NCI-H1092 treated with DMSO at 0.1 percent for 48 hours (cell line): ENCODE measurements around the gene DISP3.
A peak's percentile ranks its signal among the peaks of the same experiment; 100 is the strongest.

Experiments
- DNase-seq: peaks from one replicate; lab custom pipeline; 2025; lab: John Stamatoyannopoulos, UW

The DISP3 gene

DNA sequence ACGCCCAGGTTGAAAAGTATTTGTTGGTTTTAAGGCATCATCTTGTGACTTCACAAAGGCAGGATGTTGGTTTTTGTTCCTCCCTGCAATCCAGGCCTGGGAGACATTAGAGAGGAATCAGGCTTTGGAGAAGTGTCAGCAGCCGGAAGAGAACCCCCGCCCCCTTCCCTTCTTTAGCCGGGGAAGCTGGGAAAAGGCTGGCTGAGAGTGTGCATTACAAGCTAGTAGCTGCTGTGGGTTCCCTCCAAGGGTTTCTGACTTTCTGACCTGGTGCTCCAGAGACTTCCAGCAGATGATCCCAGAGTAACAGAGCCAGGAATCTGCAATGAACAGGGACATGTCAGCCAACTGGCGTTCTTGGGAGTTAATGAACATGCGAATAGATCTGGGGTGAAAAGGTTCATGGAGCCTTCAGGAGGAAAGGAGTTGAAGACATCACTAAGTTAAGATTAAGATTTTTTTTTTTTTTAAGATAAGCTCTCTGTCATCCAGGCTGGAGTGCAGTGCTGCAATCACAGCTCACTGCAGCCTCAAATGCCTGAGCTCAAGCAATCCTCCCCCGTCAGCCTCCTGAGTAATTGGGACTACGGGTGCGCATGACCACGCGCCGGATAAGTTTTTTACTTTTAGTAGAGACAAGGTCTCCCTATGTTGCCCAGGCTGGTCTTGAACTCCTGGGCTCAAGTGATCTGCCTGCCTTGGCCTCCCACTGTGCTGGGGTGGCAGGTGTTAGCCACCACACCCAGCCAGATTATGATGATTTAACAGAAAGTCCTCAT lies 7.5 kb downstream of the DISP3 start:
- DNase-seq, result no peak

DNA sequence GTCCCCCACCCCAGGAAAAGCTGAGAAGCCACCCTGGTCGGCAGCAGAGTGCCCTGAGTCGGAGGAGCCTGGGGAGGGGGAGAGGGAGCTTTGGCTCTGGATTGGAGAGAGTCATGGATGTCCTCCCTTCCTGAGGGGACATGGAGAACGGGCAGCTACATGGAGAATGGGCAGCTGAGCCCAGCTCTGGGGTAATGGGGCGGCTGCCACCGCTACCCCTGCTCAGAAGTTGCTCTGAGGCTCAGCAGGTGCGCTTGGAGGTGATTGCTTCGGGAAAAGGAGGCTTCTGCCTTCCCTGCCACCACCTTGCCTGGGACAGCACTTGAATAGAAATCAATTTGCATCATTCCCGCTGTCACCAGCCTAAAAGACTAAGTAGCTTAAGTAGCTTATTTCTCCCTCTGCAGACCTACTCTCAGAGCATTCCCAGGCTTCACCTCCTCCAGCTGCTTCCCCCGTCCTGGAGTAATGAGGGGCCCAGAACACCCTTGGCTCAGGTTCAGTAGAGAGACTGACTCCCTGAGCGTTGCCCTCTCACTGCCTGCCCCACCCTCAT lies 8.3 kb downstream of the DISP3 start:
- no peak for DNase-seq

DNA sequence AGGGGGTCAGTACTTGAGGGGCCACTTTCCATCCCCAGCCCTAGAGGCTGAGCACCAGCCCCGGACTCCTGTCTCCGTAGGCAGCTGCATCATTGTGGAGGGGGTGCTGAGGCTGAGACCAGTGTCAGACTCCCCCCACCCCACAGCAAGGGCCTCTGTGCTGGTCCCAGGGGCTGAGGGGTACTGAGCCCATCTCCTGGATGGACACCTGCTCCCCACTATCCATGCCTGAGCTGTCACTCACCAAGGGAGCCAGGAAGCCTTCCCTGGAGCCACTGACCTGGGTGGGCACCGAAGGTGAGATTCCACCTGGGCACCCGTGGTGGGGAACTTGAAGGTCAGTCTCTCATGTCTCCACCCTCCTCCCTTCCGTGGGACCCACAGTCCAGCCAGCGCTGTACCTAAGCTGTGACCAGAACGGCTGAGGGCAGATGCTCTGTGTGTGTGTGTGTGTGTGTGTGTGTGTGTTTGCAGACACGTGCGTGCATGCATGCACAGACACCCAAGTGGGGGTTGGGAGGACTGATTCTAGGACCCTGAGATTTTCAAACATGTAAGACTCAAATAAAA lies 9.3 kb downstream of the DISP3 start:
- no peak for DNase-seq

DNA sequence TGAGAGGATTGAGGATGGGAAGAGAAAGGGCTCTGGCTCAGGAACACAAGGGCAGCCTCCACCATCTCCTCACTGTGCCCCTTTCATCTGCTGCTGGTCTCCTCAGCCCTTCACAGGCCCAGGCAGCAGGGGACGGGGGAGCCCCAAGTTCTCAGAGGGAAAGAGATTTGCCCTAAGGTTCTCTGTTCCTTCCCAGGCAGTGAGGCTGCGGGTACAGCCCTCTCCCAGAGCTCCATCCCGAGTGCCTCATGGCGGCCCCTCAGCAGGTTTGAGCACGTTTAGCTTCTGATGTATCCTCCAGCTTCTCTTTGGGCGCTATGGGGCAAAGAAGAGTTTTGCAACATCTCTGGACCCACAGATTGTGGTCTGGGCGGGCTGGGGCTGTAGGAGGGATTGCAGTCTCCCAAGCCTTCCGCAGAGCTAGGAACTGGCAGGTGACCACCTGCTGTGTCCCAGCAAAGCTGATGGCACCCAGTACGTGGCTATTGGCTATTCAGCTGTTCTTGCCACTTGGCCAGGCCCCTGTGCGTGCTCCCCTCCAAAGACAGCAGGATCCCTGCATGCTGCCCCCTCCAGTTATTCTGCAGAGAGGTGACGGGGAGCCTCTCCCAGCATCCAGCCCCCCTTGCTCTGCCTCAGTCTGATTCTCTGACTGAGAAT lies 10.1 kb downstream of the DISP3 start:
- no peak for DNase-seq

DNA sequence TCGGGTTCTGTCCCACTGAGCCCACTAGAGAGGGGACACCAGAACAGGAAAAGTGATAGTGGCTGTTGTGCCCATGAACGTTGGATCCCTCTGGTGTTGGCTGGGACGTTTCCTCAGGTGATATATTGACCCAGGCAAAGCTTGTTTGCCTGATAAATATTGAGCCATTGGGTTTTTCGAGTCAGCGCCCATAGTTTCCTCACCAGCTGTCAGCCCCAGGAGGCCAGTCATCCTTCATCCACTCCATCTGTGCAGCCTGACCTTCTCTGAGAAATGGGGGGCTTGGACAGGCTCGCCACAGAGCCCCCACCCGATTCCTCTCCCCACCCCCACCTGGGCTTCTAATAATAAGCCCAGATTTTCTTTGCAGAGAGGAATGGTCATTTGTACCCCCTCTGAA lies 13.3 kb downstream of the DISP3 start:
- no peak for DNase-seq

DNA sequence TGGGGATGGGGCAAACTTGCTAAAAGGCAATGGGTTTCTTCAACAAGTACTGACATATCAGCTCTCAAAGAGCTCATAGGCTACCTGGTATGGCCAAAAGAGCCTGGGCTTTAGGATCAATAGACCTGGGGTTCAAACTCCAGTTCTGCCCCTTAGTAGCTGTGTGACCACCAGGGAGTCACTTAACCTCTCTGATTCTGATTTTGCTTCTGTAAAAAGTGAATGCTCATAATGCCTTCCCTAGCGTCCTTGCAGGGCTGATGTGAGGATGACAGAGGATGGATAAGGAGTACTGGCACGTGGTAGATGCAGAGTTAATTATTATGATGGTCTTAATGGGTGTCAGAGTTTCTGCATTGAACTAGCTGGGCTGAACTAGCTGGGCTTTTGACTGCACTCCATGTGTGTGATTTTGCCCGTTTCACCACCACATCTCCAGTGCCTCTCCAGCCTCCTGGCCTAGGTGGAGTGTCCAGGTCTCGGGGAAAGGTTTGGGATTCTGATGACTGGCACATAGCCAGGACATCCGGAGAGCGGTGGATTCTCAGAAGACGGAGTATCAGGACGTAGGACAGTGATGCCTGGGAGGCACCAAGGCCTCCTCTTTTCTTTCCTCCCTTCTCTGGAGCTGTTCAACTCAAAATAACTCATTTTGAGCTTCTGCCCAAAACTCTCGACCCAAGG lies 15.2 kb downstream of the DISP3 start:
- no peak for DNase-seq

DNA sequence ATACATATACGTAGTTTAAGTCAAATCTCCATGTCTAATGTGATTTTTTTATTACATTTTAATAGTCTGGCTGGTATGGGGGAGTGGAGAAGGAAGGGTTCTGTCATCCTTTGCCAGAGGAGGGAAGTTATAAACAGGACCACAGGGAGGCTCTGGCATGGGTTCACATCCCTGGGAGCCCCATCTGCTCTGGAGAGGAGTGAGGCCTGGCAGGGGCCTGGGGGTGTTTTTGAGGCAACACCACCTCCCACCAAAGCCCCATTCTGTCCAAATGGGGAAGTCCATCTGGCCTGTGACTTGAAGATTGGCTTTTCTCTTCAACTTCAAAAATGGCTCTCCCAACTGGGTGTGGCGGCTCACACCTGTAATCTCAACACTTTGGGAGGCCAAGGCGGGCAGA lies 15.8 kb downstream of the DISP3 start:
- no peak for DNase-seq

DNA sequence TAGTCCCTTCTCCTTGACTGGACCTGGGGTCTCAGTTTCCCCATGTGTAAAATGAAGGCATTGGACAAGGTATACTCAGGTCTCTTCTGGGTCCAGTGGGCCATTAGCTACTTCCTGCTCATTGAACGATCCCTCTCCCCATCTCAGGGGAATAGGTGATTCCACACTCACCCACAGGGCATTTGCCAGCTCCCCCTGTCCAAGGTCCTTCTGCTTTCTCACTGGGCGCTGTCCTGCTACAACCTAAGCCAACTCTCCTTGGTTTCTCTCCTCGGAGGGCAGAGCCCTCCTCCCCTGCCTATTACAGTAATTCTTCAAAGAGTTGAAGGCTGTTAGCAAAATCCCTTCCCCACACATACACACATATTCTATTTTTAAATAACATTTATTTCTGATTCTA lies 16.6 kb downstream of the DISP3 start:
- DNase-seq, result no peak

DNA sequence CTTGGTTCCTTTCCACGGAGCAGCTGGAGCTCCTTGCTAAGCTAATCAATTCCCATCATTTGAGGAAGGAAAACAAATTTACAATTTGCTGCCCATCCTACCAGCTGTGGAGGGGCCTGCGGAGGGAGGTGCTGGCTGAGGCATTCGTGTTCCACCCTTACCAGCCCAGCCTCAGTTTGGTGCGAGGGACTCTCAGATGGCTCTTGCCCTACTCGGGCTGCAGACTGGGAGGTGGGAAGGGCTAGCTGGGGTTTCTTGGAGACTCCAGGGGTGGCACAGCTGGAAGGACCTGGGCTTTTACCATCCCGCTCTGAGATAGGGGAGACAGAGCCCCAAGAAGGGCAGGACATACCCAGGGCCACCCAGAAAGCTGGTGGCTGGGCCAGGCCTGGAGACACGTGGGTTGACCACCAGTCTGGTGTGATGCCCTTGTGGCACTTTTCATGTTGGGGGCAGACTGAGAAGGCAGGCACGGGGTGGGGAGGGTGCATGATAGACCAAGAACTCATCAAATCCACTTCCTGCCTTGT lies 17.7 kb downstream of the DISP3 start:
- no peak for DNase-seq

DNA sequence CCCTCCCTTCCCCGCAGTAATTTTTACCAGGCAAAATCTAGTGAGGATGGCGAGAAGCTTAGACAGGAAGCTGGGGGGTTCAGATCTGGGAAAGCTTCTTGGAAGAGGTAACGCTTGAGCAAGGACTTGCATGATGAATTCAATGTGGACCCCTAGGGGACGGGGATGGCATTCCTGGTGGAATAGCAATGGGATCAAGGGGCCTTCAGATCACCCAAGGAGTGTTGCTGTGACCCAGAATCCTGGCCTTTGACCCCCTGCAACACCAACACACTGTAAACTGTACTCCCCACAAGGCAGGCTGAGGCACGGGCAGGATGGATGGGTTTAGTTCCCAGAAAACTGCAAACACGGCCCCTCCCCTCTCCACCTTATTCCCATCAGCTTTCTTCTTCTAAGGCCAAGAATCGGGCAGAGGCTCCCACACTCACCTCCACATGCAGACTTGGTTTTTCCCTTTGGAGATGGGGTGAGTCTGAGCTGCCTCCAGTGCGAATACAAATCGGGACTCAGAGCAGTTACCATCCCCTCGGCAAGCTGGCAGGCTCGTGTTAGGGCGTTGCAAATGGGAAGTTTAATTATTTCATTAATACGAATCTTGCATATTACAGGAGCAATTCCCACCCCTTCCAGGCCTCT lies 20.1 kb downstream of the DISP3 start:
- DNase-seq, result no peak

DNA sequence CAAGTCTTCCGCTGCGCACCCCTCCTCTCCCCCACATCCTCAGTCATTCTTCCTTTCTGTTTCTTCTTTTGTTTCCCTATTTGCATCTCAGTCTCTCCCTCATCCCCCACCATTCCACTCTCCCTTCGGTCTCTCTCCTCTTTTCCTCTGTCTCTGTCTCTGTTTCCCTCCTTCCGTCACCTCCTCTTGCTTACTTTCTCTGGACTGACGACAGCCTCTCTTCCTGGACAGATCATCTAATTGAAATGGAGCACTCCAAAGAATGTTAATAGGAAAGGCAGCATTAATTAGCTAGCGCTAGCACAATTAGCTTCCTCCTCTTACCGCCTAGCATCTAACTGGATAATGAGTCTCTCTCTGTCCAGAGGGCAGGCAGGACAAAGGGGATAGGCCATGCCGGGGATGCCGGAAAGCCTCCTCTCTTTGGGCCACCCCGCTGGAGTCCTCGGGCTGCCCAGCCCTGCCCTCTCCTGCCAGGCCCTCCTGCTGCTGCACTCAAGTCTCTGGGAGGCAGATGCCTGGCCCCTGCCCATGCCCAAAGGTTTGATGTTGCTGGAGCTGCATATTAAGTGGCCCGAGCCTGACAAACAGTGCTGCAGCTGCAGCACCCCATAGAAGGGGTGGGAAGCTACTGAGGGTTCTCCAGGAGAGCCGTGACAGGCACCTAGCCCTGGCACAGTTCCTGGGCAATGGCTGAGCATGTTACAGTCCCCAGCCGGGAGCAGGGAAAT lies 20.8 kb downstream of the DISP3 start:
- DNase-seq, result peak; percentile 75

DNA sequence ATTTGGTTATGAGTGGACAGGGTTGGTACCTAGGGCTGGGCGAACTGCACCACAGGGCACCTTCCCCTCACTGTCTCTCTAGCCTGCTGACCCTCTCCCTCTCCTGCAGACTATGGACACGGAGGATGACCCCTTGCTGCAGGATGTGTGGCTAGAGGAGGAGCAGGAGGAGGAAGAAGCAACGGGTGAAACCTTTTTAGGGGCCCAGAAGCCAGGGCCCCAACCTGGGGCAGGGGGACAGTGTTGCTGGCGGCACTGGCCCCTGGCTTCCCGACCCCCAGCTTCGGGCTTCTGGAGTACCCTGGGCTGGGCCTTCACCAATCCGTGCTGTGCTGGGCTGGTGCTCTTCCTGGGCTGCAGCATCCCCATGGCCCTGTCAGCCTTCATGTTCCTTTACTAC lies 21.9 kb downstream of the DISP3 start:
- no peak for DNase-seq

DNA sequence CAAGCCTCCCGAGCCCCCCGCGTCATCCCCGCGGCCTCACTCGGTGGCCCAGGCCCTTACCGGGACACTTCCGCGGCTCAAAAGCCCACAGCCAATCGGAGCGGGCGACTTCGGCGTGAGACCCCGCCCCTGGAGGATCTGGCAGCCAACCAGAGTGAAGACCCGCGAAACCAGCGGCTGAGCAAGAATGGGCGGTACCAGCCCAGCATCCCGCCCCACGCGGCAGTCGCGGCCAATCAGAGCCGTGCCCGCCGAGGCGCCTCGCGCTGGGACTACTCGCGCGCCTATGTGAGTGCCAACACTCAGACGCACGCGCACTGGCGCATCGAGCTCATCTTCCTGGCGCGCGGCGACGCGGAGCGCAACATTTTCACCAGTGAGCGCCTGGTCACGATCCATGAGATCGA lies 22.5 kb downstream of the DISP3 start:
- DNase-seq, result no peak

DNA sequence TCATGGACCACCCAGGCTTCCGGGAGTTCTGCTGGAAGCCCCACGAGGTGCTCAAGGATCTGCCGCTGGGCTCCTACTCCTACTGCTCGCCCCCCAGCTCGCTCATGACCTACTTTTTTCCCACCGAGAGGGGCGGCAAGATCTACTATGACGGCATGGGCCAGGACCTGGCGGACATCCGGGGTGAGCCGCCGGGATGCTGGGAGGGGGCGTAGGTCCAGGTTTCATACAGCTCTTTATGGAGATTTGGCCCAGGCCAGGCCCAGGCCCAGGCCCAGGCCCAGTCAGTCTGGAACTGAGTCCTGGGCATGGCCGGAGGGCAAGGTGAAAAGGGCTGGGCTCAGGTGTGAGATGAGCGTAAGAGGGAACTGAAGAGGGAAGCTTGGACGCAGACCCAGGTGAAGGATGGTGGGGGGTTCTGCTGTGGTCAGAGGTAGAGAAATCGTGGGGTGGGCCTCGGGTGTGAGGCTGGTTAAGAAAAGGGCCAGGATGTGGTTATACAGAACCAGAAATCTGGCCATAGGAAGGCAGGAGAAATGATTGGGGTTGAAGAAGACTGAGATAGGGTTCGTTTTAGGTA lies 23.0 kb downstream of the DISP3 start:
- DNase-seq, result no peak

DNA sequence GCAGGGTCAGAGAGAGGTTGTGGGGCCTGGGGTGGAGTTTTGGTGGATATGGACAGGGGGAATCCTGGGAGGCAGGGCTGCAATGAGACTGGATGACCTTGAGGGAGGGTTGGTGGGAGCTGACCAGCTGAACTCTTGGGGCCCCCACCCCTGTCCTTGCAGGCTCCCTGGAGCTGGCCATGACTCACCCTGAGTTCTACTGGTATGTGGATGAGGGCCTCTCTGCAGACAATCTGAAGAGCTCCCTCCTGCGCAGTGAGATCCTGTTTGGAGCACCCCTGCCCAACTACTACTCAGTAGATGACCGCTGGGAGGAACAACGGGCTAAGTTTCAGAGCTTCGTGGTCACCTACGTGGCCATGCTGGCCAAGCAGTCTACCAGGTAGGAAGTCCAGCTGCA lies 23.6 kb downstream of the DISP3 start:
- DNase-seq, result no peak

DNA sequence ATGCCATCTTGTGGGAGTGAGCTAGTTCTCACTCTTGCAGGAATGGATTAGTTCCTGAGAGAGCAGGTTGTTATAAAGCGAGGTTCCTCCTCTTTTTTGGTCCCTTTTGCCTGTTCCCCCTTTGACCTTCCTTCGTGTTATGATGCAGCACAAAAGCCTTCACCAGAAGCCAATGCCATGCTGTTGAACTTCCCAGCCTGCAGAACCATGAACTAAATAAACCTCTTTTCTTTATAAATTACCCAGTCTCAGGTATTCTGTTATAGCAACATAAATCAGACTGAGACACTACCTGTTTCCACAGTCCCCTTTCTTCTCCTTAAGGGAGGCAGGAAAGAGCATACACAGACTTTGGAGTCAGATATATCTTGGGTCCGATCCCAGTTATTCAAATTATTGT lies 25.6 kb downstream of the DISP3 start:
- DNase-seq, result no peak

DNA sequence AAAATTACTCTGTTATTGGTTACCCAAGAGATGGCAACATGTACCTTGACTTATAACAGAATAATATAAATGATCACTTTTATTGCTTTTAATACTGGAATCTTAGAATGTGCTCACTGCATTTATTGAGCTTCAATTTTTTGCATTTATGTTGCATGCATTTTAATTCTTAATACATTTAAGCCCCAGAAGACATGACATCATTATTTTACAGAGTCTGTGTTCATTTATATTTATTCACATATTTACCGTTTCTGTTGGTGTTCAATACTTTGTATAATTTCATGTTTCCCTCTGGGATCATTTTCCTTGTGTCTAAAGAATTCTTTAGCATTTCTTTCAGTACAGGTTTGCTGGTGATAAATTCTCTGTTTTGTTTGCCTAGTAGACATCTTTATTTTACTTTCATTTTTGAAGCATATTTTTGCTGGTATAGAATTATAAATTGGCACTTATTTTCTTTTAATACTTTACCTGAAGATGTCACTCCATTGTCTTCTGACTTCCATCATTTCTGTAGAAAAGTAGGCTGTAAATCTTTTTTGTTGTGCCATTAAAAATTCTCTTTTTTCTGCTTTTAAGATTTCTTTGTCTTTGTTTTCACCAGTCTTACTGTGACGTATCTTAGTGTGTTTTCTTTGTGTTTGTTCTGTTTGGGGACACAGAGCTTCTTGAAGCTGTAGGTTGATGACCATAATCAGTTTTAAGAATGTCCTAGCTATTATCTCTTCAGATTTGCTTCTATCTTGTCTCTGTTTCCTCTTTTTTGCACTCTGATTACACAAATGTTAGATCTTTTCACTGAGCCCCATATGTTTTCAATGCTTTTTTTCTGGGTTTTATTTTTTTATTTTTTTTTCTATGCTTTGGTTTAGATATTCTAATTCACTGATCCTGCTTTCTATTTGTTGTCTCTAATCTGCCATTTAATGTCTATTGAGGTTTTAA lies 26.9 kb downstream of the DISP3 start:
- DNase-seq, result peak; percentile 40

DNA sequence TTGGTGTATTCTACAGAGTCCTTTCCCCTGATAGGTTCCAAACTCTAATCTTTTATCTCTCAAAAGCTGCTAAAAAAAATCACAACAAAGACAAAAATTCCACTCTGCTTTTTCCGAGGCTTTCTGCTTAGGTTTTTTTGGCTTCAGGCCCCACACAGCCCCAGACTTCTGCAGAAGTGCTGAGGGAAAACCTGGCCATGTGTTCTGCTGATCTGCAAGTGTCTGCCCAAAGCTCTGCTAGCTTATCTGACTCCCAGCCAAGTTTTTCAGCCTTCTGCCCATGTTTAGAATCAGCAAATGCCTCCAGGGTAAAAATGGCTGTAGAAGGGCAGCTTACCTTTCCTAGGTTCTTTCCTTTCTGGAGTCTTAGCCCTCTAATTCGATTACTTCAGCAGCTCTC lies 28.4 kb downstream of the DISP3 start:
- DNase-seq, result no peak

DNA sequence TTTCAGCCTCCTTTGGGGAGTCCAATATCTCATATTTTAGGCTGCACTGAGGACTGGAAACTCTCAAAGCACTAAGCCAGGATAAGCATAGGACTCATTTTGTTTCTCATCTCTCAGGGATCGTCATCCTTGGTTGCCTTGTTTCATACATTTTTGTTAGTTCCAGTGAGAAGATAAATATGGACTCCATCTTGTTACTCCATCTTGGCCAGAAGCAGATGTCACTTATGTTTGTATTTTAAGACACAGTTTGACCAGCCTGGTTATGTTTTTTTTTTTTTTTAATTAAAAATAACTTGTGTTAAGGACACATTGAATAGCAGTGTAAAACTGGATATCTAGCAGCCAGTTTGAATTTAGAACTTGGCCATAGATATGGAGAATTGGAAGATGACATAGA lies 34.7 kb downstream of the DISP3 start:
- DNase-seq, result no peak

DNA sequence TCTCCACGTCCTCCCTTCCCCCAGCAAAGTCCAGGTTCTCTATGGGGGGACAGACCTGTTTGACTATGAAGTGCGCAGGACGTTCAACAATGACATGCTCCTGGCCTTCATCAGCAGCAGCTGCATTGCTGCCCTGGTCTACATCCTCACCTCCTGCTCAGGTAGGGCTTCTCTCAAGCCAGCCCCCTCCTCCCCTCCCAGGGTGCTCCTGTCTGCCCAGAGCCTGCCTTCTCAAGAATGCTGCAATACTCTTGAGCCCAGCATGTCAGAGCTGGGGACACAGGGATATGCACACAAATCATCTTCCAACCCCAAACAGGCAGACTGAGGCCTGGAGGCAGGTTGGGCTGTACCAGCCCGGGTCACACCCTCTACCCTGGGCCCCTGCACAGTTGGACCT lies 35.4 kb downstream of the DISP3 start:
- no peak for DNase-seq
